ENCODE results near the gene MARCHF2. TPM values are rescaled to one million over a fixed set of nuclear protein-coding genes. Genes with fewer than 3 reads are reported as not detected.
A peak's percentile ranks its signal among the peaks of the same experiment; 100 is the strongest.

Gene MARCHF2
- total RNA-seq, 2 experiments from 2014 or later: 14.5 to 16.0 TPM

DNA sequence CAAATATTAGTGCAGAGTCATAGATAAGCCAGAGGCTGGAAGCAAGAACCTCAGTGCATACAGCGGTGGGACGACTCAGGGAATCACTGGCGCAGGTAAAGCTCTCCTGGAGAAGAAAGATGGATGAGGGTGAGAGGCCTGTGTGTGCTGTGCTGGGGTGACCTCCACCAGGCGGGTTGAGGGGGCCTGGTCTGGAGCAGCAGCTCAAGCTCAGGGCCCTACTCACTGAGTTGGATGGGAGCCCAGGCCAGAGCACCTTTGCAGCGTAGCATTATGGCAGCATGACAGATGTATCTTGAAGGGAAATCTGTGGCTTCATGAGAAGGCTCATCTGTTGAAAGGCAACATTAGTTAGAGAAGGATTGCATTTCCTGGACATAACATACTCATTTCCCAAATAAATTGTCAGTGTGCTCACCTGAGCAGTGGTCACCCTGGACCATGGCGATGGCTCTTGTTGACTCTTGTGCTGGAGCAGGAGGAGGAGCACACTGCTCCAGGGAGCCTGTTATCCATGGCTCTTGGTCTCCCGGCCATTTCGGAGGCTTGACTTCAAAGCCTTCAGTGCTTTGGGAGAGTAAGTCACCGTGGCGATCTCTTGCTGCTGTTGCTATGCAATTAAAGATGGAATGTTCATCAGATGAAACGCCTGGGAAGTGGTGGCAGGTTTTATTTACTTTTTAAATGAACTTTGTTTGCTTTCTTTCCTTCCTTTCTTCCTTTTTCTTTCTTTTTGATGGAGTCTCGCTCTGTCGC is 56.7 kb downstream of the MARCHF2 start:
- CTCF ChIA-PET: no interaction called here

DNA sequence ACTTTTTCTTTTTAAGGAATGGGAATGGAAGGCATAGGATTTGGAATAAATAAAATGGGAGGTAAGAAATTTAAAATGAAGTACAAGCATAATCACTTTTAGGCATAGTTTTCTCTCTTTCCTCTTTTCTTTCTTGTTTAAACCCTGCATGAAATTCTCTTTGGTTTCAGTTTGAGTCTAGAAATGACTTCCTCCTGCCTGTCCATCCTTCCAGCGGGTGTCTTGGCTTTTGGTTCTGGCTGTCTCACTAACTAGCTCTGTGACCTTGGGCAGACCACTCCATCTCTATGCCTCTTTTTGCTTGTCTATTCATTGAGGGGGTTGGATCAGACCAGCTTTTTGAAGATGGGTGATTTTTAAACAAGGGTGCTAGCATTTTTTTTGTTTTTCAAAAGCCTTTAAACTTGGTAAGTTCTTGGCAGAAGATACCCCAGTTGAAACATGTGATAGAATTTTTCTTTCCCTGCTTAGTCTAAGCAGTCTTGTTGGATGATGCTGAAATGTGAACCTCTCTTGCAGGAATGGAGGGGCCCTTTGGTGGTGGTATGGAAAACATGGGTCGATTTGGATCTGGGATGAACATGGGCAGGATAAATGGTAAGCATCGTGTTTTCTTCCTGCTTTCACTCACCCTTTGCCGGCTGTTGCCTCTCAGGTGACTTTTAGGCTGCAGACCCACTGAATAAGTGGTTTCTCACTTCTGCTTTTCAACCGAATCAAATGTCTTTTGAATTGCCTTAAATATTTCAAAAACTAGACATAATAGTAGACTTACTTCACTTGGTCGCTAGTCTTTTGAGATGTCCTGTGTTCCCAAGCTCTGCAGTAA is 60.8 kb downstream of the MARCHF2 start:
- CTCF ChIA-PET: no interaction called here
- H3K36me3 Mint-ChIP-seq: peaks cover 72% of the 10 kb centered on the region
- no peaks in the 10 kb centered on the region for H3K27me3 Mint-ChIP-seq
- no peaks in the 10 kb centered on the region for H3K9me3 Mint-ChIP-seq
- intact Hi-C loops (cut with micrococcal nuclease): no loop called here
- DNase-seq: no peak
- peak overlapping the region; percentile 70 for H3K27ac Mint-ChIP-seq
- no peak overlapping the region for H3K4me3 Mint-ChIP-seq
- H3K4me1 Mint-ChIP-seq (ENCODE audit: low read depth): peaks cover 34% of the 10 kb centered on the region
- POLR2A ChIA-PET: no interaction called here

More for the DNA sequence above, 56.7 kb downstream of the MARCHF2 start:
- intact Hi-C loops (cut with micrococcal nuclease): no loop called here
- POLR2A ChIA-PET: no interaction called here
- Mint-ChIP-seq H3K4me1 (ENCODE audit: low read depth) (peaks cover 9% of the 10 kb centered on the region), H3K9me3 (no peaks in the 10 kb centered on the region), H3K27me3 (no peaks in the 10 kb centered on the region), H3K27ac (no peak overlapping the region), H3K4me3 (no peak overlapping the region), H3K36me3 (peaks cover 75% of the 10 kb centered on the region)
- no peak for DNase-seq

DNA sequence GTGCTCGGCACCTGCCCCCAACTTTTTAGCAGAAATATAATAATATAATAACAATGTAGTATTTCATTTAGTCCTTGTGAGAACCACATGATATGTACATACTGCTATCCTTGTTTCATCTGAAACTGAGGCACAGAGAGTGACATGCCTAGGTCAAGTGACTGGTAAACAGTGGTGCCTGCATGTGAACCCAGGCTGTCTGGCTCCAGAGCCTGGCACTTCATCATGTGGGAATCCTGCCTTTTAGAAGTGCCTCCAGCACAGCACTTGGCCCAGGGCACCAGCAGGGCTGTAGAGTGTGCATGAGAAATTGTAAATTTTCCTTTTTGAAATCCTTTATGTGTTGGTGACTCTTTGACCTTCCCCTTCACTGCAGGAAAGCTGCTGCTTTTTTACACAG is 61.9 kb downstream of the MARCHF2 start:
- no peak for DNase-seq
- POLR2A ChIA-PET: no interaction called here
- Mint-ChIP-seq H3K27me3 (no peaks in the 10 kb centered on the region), H3K9me3 (no peaks in the 10 kb centered on the region), H3K27ac (peak overlapping the region; percentile 70), H3K4me1 (ENCODE audit: low read depth) (peaks cover 36% of the 10 kb centered on the region), H3K4me3 (no peak overlapping the region), H3K36me3 (peaks cover 60% of the 10 kb centered on the region)
- intact Hi-C loops (cut with micrococcal nuclease): no loop called here
- CTCF ChIA-PET: interaction anchor here (0.7 to 1.0 kb wide), 2 partner anchors 104 to 1139 kb away, joined by 3 to 4 read pairs; no protein-coding TSS in a partner anchor

DNA sequence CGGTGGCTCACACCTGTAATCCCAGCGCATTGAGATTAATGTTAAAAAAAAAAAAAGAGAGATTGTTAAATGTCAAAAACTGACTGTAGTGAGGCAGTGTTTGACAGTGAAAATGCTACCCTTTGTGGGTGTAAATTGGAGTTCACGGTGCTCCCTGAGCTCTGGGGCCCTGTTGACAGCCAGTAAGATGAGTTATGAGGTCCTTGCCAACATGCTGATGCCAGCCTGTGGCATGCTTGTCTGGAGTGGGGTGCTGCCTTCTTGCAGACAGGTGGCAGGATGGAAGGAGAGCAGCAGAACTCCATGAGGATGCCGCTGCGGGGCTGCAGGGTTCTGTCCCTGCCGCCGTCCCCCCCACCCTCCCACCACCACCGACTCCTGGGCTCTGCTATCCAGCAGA is 63.4 kb downstream of the MARCHF2 start:
- no peak for DNase-seq
- ChIA-PET CTCF (interaction anchor here (0.6 kb wide), 1 partner anchor 94 kb away, joined by 5 read pairs; no protein-coding TSS in a partner anchor), POLR2A (interaction anchor here (0.6 kb wide), 1 partner anchor 29 kb away, joined by 4 read pairs; no protein-coding TSS in a partner anchor)
- intact Hi-C loops (cut with micrococcal nuclease): no loop called here
- no peaks in the 10 kb centered on the region for H3K27me3 Mint-ChIP-seq
- peaks cover 45% of the 10 kb centered on the region for H3K4me1 Mint-ChIP-seq (ENCODE audit: low read depth)
- peaks cover 53% of the 10 kb centered on the region for H3K36me3 Mint-ChIP-seq
- H3K4me3 Mint-ChIP-seq: no peak overlapping the region
- H3K9me3 Mint-ChIP-seq: no peaks in the 10 kb centered on the region
- H3K27ac Mint-ChIP-seq: peak overlapping the region; percentile 65

DNA sequence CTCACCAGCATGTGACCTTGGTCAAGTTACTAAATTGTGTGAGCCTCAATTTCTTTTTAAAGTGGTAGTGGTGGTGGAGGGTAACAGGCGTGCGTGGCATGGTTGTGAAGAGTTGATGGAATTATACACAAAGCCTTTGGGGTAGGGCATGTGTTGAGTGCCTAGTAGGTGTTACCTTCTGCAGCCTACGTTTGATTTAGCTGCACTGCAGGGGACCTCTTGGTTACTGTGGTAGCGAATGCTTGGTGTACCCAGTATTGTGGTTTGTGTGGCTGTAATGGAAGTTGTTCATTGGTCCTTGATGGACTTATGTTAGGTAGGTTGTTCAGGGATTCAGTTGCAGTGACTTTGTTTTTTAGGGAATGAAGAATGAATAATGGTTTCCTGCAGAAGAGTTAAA is 64.8 kb downstream of the MARCHF2 start:
- DNase-seq: no peak
- Mint-ChIP-seq H3K27ac (peak overlapping the region; percentile 77), H3K9me3 (no peaks in the 10 kb centered on the region), H3K36me3 (peaks cover 55% of the 10 kb centered on the region), H3K4me1 (ENCODE audit: low read depth) (peaks cover 45% of the 10 kb centered on the region), H3K4me3 (no peak overlapping the region), H3K27me3 (no peaks in the 10 kb centered on the region)
- intact Hi-C loops (cut with micrococcal nuclease): no loop called here
- ChIA-PET CTCF (interaction anchor here (1.7 kb wide), 1 partner anchor 32 kb away, joined by 3 read pairs; no protein-coding TSS in a partner anchor), POLR2A (no interaction called here)

DNA sequence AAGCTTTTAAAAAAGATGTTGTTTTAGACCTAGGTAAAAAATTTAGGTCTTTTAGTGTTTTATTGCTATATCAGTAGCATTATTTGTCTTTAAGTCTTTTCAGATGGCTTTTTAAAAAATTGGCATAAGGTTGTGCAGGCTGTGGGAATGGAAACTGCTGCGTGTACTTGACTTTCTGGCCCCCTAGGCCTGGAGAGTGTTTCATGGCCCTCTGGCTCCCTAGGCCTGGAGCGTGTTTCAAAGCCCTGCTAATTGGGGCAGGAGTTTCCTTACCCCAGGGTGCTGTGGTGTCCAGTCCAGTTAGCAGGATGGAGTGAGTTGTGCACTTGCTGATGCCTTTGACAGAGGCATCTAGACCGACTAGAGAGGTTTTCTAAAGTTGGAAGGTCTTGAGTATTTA is 65.5 kb downstream of the MARCHF2 start:
- no peaks in the 10 kb centered on the region for H3K27me3 Mint-ChIP-seq
- intact Hi-C loops (cut with micrococcal nuclease): no loop called here
- no peak for DNase-seq
- H3K9me3 Mint-ChIP-seq: no peaks in the 10 kb centered on the region
- H3K4me1 Mint-ChIP-seq (ENCODE audit: low read depth): peaks cover 41% of the 10 kb centered on the region
- ChIA-PET POLR2A (no interaction called here), CTCF (interaction anchor here (1.2 to 1.7 kb wide), 2 partner anchors 32 to 102 kb away, joined by 3 read pairs; no protein-coding TSS in a partner anchor)
- H3K4me3 Mint-ChIP-seq: no peak overlapping the region
- peak overlapping the region; percentile 77 for H3K27ac Mint-ChIP-seq
- peaks cover 58% of the 10 kb centered on the region for H3K36me3 Mint-ChIP-seq

DNA sequence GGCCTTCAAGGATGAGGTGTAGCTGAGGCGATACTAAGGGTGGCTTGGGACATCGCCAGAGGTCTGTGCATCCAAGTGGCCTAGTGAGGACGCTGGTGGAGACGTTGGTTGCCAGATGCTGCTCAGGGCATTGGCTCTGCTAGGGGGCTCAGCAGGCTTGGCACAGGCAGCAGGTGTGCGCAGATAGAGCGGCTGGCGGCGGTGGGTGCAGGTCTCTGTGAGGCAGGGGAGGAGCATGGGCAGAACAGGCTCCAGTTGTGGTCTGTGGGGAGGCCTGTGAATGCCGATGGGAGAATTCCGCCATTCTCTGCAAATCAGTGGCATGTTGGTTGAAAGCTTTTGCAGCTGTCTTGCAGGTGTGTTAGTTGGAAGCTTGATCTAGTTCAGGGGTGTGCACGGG is 68.1 kb downstream of the MARCHF2 start:
- H3K4me1 Mint-ChIP-seq (ENCODE audit: low read depth): peaks cover 35% of the 10 kb centered on the region
- peak overlapping the region; percentile 65 for H3K27ac Mint-ChIP-seq
- H3K27me3 Mint-ChIP-seq: no peaks in the 10 kb centered on the region
- intact Hi-C loops (cut with micrococcal nuclease): no loop called here
- peaks cover 49% of the 10 kb centered on the region for H3K36me3 Mint-ChIP-seq
- POLR2A ChIA-PET: interaction anchor here (1.8 kb wide), 1 partner anchor 36 kb away, joined by 4 read pairs; the partner anchor contains the start of gene HNRNPM
- H3K4me3 Mint-ChIP-seq: no peak overlapping the region
- CTCF ChIA-PET: interaction anchor here (0.9 to 1.6 kb wide), 2 partner anchors 25 to 97 kb away, joined by 4 to 6 read pairs; no protein-coding TSS in a partner anchor
- H3K9me3 Mint-ChIP-seq: no peaks in the 10 kb centered on the region
- no peak for DNase-seq

DNA sequence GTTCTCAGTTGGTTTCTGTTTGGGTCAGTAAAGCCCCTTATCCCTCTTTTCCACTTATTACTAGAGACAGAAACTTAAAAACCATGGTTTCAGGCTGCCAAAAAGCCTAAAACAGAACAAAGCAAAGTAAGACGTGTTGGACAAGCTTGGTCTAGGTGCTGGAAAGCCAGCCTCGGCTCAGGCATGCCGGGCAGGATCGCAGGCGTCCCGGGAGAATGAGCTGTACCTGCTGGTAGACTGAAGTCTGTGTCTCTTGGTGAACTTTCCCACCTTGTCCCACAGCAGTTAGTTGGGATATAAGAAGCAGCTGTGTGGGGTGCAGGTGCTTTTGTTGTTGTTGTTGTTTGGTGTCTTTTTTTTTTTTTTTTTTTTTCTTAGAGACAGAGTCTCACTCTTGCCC is 68.5 kb downstream of the MARCHF2 start:
- Mint-ChIP-seq H3K9me3 (no peaks in the 10 kb centered on the region), H3K4me1 (ENCODE audit: low read depth) (peaks cover 35% of the 10 kb centered on the region), H3K27ac (peak overlapping the region; percentile 60), H3K27me3 (no peaks in the 10 kb centered on the region), H3K36me3 (peaks cover 50% of the 10 kb centered on the region), H3K4me3 (no peak overlapping the region)
- POLR2A ChIA-PET: interaction anchor here (1.6 to 1.8 kb wide), 2 partner anchors 36 to 37 kb away, joined by 4 to 5 read pairs; partner anchors contain the start of gene HNRNPM
- intact Hi-C loops (cut with micrococcal nuclease): no loop called here
- CTCF ChIA-PET: interaction anchor here (0.9 to 1.6 kb wide), 3 partner anchors 14 to 97 kb away, joined by 3 to 6 read pairs (median 4); no protein-coding TSS in a partner anchor
- DNase-seq: no peak

DNA sequence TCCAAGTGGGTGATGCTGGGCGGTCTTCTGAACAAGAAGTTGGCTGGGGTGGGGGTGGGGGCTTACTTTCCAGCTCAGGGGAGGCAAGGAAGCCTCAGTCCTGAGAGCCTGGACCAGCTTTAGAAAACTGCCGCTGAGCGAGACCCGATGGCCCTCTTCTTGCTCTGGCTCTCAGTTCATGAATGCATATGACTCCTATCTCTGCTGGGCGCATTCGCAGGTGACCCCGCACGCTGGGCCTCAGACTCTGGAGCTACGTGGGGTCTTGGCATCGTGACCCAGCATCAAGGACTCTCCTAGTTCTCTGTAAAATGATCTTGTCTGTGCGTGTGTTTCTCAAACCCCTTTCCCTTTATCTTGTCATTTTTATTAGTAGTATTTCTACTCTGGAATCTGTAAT is 69.6 kb downstream of the MARCHF2 start:
- no peak for DNase-seq
- CTCF ChIA-PET: interaction anchor here (0.9 to 1.5 kb wide), 4 partner anchors 13 to 147 kb away, joined by 3 to 4 read pairs (median 3); no protein-coding TSS in a partner anchor
- intact Hi-C loops (cut with micrococcal nuclease): no loop called here
- no peaks in the 10 kb centered on the region for H3K27me3 Mint-ChIP-seq
- H3K4me3 Mint-ChIP-seq: no peak overlapping the region
- H3K27ac Mint-ChIP-seq: no peak overlapping the region
- H3K4me1 Mint-ChIP-seq (ENCODE audit: low read depth): peaks cover 40% of the 10 kb centered on the region
- H3K9me3 Mint-ChIP-seq: no peaks in the 10 kb centered on the region
- peaks cover 52% of the 10 kb centered on the region for H3K36me3 Mint-ChIP-seq
- POLR2A ChIA-PET: interaction anchor here (1.6 kb wide), 1 partner anchor 38 kb away, joined by 5 read pairs; the partner anchor contains the start of gene HNRNPM

DNA sequence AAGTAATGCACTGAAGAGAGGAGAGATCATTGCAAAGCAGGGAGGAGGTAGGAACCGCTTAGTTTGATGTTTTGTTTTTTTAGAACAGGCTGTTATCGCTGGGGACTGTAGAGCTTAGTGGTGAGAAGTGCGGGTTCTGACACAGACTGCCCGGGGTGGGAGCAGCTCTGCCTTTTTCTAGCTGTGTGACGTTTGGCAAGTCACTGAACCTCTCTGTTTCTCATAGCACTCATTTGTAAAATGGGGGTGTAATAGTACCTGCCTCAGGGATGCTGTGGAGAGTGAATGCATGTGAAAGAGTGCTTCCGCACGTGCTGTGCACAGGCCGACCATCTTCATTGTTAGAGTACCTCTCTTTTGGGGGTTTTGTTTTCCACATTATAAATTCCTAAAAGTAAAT is 70.1 kb downstream of the MARCHF2 start:
- POLR2A ChIA-PET: interaction anchor here (1.6 kb wide), 1 partner anchor 39 kb away, joined by 5 read pairs; the partner anchor contains the start of gene HNRNPM
- no peak overlapping the region for H3K27ac Mint-ChIP-seq

DNA sequence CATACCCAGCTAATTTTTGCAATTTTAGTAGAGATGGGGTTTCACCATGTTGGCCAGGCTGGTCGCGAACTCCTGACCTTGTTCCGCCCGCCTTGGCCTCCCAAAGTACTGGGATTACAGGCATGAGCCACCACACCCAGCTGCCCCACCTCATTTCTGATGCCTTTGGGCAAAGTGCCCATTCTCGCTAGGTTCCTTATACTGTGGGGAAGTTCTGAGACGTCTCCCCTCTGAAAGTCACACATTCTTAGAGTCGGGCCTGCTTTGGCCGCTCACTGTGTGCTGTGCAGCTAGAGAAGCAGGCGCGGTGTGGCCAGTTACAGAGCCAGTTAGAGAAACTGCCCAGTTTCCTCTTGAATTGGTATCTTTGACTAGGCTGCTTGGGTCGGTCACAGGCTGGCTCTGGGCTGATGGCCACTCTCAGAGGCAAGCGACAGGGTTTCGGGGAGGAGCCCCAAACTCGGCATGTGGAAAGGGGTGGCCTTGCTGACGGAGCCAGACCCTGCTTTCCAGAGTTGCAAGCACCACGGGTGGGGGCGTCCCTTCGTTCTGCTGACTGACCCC is 71.3 kb downstream of the MARCHF2 start:
- H3K27ac Mint-ChIP-seq: no peak overlapping the region
- POLR2A ChIA-PET: no interaction called here

More for the DNA sequence above, 70.1 kb downstream of the MARCHF2 start:
- Mint-ChIP-seq H3K4me3 (no peak overlapping the region), H3K9me3 (no peaks in the 10 kb centered on the region), H3K4me1 (ENCODE audit: low read depth) (peaks cover 40% of the 10 kb centered on the region), H3K27me3 (no peaks in the 10 kb centered on the region), H3K36me3 (peaks cover 52% of the 10 kb centered on the region)
- CTCF ChIA-PET: interaction anchor here (0.9 to 1.5 kb wide), 3 partner anchors 22 to 147 kb away, joined by 3 to 4 read pairs (median 3); no protein-coding TSS in a partner anchor
- no peak for DNase-seq
- intact Hi-C loops (cut with micrococcal nuclease): no loop called here

More for the DNA sequence above, 71.3 kb downstream of the MARCHF2 start:
- no peaks in the 10 kb centered on the region for H3K9me3 Mint-ChIP-seq
- peaks cover 34% of the 10 kb centered on the region for H3K4me1 Mint-ChIP-seq (ENCODE audit: low read depth)
- H3K27me3 Mint-ChIP-seq: no peaks in the 10 kb centered on the region
- no peak overlapping the region for H3K4me3 Mint-ChIP-seq
- DNase-seq: no peak
- H3K36me3 Mint-ChIP-seq: peaks cover 54% of the 10 kb centered on the region
- CTCF ChIA-PET: no interaction called here
- intact Hi-C loops (cut with micrococcal nuclease): no loop called here
